Measurements from ENCODE around the gene ARHGAP15.

ARHGAP15 gene

GRCh38 chr2:143410082-143410897 lies 281.1 kb downstream of the ARHGAP15 start:
- TF ChIP-seq FOXM1 (IDR thresholded peaks at IDR 0.05; ENCODE audit: borderline replicate concordance, low read depth) (no peak), YY1 (IDR thresholded peaks at IDR 0.05; ENCODE audit: low read depth) (no peak), EGR1 (IDR thresholded peaks at IDR 0.05) (no peak), CEBPB (IDR thresholded peaks at IDR 0.05) (no peak), ZBTB7A (IDR thresholded peaks at IDR 0.05; ENCODE audit: low read depth) (no peak), TCF12 (IDR thresholded peaks at IDR 0.05; ENCODE audit: low read depth) (no peak), TEAD4 (IDR thresholded peaks at IDR 0.05) (no peak), NFIC (IDR thresholded peaks at IDR 0.05) (no peak)
- TF ChIP-seq, protein P1, sequence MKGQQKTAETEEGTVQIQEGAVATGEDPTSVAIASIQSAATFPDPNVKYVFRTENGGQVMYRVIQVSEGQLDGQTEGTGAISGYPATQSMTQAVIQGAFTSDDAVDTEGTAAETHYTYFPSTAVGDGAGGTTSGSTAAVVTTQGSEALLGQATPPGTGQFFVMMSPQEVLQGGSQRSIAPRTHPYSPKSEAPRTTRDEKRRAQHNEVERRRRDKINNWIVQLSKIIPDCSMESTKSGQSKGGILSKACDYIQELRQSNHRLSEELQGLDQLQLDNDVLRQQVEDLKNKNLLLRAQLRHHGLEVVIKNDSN (IDR thresholded peaks at IDR 0.05) = no peak
- TF ChIP-seq, protein P2, sequence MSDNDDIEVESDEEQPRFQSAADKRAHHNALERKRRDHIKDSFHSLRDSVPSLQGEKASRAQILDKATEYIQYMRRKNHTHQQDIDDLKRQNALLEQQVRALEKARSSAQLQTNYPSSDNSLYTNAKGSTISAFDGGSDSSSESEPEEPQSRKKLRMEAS (IDR thresholded peaks at IDR 0.05) = no peak

- TF ChIP-seq RAD21 (IDR thresholded peaks at IDR 0.05; ENCODE audit: low read depth) (no peak), CEBPB (IDR thresholded peaks at IDR 0.05) (no peak), NFIC (IDR thresholded peaks at IDR 0.05) (no peak), TEAD4 (IDR thresholded peaks at IDR 0.05) (no peak), CREB1 (IDR thresholded peaks at IDR 0.05; ENCODE audit: low read depth) (no peak), EGR1 (IDR thresholded peaks at IDR 0.05) (no peak), ZBTB7A (IDR thresholded peaks at IDR 0.05; ENCODE audit: low read depth) (no peak), YY1 (IDR thresholded peaks at IDR 0.05; ENCODE audit: low read depth) (no peak), TCF12 (IDR thresholded peaks at IDR 0.05; ENCODE audit: low read depth) (no peak)
- TF ChIP-seq, protein P1 (IDR thresholded peaks at IDR 0.05) = no peak
- TF ChIP-seq, protein P2 (IDR thresholded peaks at IDR 0.05) = no peak
- TF ChIP-seq, protein P3, sequence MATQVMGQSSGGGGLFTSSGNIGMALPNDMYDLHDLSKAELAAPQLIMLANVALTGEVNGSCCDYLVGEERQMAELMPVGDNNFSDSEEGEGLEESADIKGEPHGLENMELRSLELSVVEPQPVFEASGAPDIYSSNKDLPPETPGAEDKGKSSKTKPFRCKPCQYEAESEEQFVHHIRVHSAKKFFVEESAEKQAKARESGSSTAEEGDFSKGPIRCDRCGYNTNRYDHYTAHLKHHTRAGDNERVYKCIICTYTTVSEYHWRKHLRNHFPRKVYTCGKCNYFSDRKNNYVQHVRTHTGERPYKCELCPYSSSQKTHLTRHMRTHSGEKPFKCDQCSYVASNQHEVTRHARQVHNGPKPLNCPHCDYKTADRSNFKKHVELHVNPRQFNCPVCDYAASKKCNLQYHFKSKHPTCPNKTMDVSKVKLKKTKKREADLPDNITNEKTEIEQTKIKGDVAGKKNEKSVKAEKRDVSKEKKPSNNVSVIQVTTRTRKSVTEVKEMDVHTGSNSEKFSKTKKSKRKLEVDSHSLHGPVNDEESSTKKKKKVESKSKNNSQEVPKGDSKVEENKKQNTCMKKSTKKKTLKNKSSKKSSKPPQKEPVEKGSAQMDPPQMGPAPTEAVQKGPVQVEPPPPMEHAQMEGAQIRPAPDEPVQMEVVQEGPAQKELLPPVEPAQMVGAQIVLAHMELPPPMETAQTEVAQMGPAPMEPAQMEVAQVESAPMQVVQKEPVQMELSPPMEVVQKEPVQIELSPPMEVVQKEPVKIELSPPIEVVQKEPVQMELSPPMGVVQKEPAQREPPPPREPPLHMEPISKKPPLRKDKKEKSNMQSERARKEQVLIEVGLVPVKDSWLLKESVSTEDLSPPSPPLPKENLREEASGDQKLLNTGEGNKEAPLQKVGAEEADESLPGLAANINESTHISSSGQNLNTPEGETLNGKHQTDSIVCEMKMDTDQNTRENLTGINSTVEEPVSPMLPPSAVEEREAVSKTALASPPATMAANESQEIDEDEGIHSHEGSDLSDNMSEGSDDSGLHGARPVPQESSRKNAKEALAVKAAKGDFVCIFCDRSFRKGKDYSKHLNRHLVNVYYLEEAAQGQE (IDR thresholded peaks at IDR 0.05; ENCODE audit: low read depth) = no peak
These were observed 286.4 kb downstream of the ARHGAP15 start for GRCh38 chr2:143415571-143415970.

DNA sequence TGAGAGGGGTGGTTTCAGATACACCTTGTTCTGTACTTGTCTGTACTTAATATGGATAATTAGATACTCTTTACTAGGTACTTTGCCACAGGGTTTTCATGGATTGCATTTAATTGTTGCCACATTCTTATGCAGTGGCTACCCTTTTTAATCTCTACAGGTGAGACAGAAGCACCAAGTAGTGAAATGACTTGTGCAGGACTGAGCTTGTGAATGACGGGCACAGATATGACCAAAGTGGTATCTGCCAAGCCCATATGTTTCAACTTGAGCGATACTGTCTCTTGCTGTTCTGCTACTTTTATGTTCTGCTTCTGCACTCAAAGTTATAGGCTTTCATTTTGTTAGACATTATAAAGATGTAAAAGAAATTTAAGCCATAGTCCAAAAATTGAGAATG lies 288.2 kb downstream of the ARHGAP15 start:
- TF ChIP-seq CEBPB (IDR thresholded peaks at IDR 0.05) = no peak
- TF ChIP-seq TCF12 (IDR thresholded peaks at IDR 0.05; ENCODE audit: low read depth) = no peak
- no peak for TF ChIP-seq RAD21 (IDR thresholded peaks at IDR 0.05; ENCODE audit: low read depth)
- no peak for TF ChIP-seq YY1 (IDR thresholded peaks at IDR 0.05; ENCODE audit: low read depth)
- no peak for TF ChIP-seq NFIC (IDR thresholded peaks at IDR 0.05)
- TF ChIP-seq, protein P3 (IDR thresholded peaks at IDR 0.05; ENCODE audit: low read depth) = no peak
- no peak for TF ChIP-seq EP300 (IDR thresholded peaks at IDR 0.05; ENCODE audit: borderline replicate concordance)
- no peak for TF ChIP-seq EGR1 (IDR thresholded peaks at IDR 0.05)
- TF ChIP-seq, protein P1 (IDR thresholded peaks at IDR 0.05) = no peak
- no peak for TF ChIP-seq ZBTB7A (IDR thresholded peaks at IDR 0.05; ENCODE audit: low read depth)
- no peak for TF ChIP-seq CREB1 (IDR thresholded peaks at IDR 0.05; ENCODE audit: low read depth)
- TF ChIP-seq, protein P2 (IDR thresholded peaks at IDR 0.05) = no peak
- no peak for TF ChIP-seq FOXM1 (IDR thresholded peaks at IDR 0.05; ENCODE audit: borderline replicate concordance, low read depth)
- no peak for TF ChIP-seq TEAD4 (IDR thresholded peaks at IDR 0.05)

- TF ChIP-seq TCF12 (IDR thresholded peaks at IDR 0.05; ENCODE audit: low read depth) (no peak), EGR1 (IDR thresholded peaks at IDR 0.05) (no peak), CEBPB (IDR thresholded peaks at IDR 0.05) (no peak), TAF1 (IDR thresholded peaks at IDR 0.05; ENCODE audit: low read depth) (no peak), NFIC (IDR thresholded peaks at IDR 0.05) (no peak), CREB1 (IDR thresholded peaks at IDR 0.05; ENCODE audit: low read depth) (no peak), EP300 (IDR thresholded peaks at IDR 0.05; ENCODE audit: borderline replicate concordance) (no peak), ZBTB7A (IDR thresholded peaks at IDR 0.05; ENCODE audit: low read depth) (no peak), FOXM1 (IDR thresholded peaks at IDR 0.05; ENCODE audit: borderline replicate concordance, low read depth) (no peak)
- TF ChIP-seq, protein P2 (IDR thresholded peaks at IDR 0.05) = no peak
- TF ChIP-seq, protein P1 (IDR thresholded peaks at IDR 0.05) = no peak
- TF ChIP-seq, protein P3 (IDR thresholded peaks at IDR 0.05; ENCODE audit: low read depth) = no peak
These were observed 291.1 kb downstream of the ARHGAP15 start for GRCh38 chr2:143420313-143420712.

All from Ishikawa (cell line).